Lung microvascular endothelial cell (primary cell): ENCODE measurements around the gene EFCAB10. TPM values are rescaled to one million over a fixed set of nuclear protein-coding genes. Genes with fewer than 3 reads are reported as not detected.
A peak's percentile ranks its signal among the peaks of the same experiment; 100 is the strongest.
"Not testable (repeated sequence)": the region's sequence is repeated elsewhere in the genome, so short reads cannot be mapped to it uniquely, and the experiment has no call there.

Source experiments
- DNase-seq, 2 donors: peaks; one replicate each; pipeline versions ENCODE4 v3.0.0 to v3.0.0-alpha.2; 2010; ENCODE audit warnings: low read depth in 2 of 2
- total RNA-seq: library from RNA; depleted of rRNA; stranded (reverse); fragments of >200 nt; gene quantifications from 2 replicates; pipeline ENCODE4 v1.2.1, GENCODE V29; 2014

Gene EFCAB10
- total RNA-seq, 1 donor from 2014 or later, result not detected

GRCh38 chr7:105599080-105599479 is 17.8 kb upstream of the EFCAB10 start:
- not testable (repeated sequence) for DNase-seq

GRCh38 chr7:105596866-105597265 is 15.6 kb upstream of the EFCAB10 start:
- no peak for DNase-seq

GRCh38 chr7:105594034-105594433 is 12.7 kb upstream of the EFCAB10 start:
- DNase-seq, result no peak

GRCh38 chr7:105591522-105591921 is 10.2 kb upstream of the EFCAB10 start:
- peak; percentile 14 to 36 for DNase-seq

GRCh38 chr7:105590793-105591192 is 9.5 kb upstream of the EFCAB10 start:
- no peak for DNase-seq

GRCh38 chr7:105589356-105590077 is 8.2 kb upstream of the EFCAB10 start:
- peak; percentile 80 to 89 for DNase-seq

GRCh38 chr7:105587909-105588635 is 6.8 kb upstream of the EFCAB10 start:
- no peak for DNase-seq

GRCh38 chr7:105585850-105586500 is 4.7 kb upstream of the EFCAB10 start:
- DNase-seq, result no peak

GRCh38 chr7:105584165-105584564 is 2.9 kb upstream of the EFCAB10 start:
- DNase-seq, result no peak

GRCh38 chr7:105583061-105583460 is 1.8 kb upstream of the EFCAB10 start:
- DNase-seq, result no peak

GRCh38 chr7:105580022-105580740 is 1.1 kb downstream of the EFCAB10 start:
- DNase-seq, result peak in 1 of 2 donors; percentile 4

GRCh38 chr7:105578496-105578895 is 2.8 kb downstream of the EFCAB10 start:
- no peak for DNase-seq

GRCh38 chr7:105577251-105577650 is 4.0 kb downstream of the EFCAB10 start:
- DNase-seq, result no peak

GRCh38 chr7:105571891-105572290 is 9.4 kb downstream of the EFCAB10 start:
- no peak for DNase-seq

- DNase-seq, result peak in 1 of 2 donors; percentile 19
Observed at GRCh38 chr7:105567821-105568220, 13.5 kb downstream of the EFCAB10 start.

- DNase-seq, result peak in 1 of 2 donors; percentile 73
Observed at GRCh38 chr7:105567024-105567423, 14.3 kb downstream of the EFCAB10 start.

GRCh38 chr7:105565190-105565589 is 16.1 kb downstream of the EFCAB10 start:
- DNase-seq, result no peak

GRCh38 chr7:105559926-105560325 is 21.4 kb downstream of the EFCAB10 start:
- DNase-seq, result no peak

- DNase-seq, result no peak
Observed at GRCh38 chr7:105538339-105538738, 43.0 kb downstream of the EFCAB10 start.

- no peak for DNase-seq
Observed at GRCh38 chr7:105532709-105533460, 48.4 kb downstream of the EFCAB10 start.
